Measurements from ENCODE around the gene CD248. TPM values are rescaled to one million over a fixed set of nuclear protein-coding genes. Genes with fewer than 3 reads are reported as not detected.

CD248 gene
- total and polyA plus RNA-seq, 12 donors, result 5.3 to 44.4 (median 10.0) TPM

GRCh38 chr11:66344550-66345315, 27.9 kb upstream of the CD248 start, which contains the start of gene BRMS1:
Gene BRMS1, minus strand, starts transcription at chr11:66345104. Its CDS starts 2,870 bp downstream, at chr11:66342234.
- peak within 1 kb of the TSS in 9 of 10 donors; percentile 61 to 88 (median 84) for H3K27ac ChIP-seq
- peaks cover 16 to 48% (median 39%) of the 10 kb centered on the region in 9 donors for H3K4me1 ChIP-seq
- no peaks in the 10 kb centered on the region for H3K9me3 ChIP-seq
- TF ChIP-seq, protein P1, sequence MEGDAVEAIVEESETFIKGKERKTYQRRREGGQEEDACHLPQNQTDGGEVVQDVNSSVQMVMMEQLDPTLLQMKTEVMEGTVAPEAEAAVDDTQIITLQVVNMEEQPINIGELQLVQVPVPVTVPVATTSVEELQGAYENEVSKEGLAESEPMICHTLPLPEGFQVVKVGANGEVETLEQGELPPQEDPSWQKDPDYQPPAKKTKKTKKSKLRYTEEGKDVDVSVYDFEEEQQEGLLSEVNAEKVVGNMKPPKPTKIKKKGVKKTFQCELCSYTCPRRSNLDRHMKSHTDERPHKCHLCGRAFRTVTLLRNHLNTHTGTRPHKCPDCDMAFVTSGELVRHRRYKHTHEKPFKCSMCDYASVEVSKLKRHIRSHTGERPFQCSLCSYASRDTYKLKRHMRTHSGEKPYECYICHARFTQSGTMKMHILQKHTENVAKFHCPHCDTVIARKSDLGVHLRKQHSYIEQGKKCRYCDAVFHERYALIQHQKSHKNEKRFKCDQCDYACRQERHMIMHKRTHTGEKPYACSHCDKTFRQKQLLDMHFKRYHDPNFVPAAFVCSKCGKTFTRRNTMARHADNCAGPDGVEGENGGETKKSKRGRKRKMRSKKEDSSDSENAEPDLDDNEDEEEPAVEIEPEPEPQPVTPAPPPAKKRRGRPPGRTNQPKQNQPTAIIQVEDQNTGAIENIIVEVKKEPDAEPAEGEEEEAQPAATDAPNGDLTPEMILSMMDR (IDR thresholded peaks at IDR 0.05), result peak in 4 of 9 donors; percentile 14 to 33 (median 20)
- intact Hi-C loops (cut with DNase I), result loop anchor here in 4 of 10 donors (5.0 kb wide), 3 partner anchors 32 to 43 kb away; no protein-coding TSS in a partner anchor
- 0% methylated on average over 59 of the region's 59 CpGs for WGBS, 2 donors
- H3K4me3 ChIP-seq, result peak within 1 kb of the TSS; percentile 81 to 100 (median 94)
- peaks cover 0 to 5% (median 0%) of the 10 kb centered on the region in 7 donors for H3K27me3 ChIP-seq
- peak; percentile 84 to 96 (median 92) for ATAC-seq
- peaks cover 2 to 35% (median 20%) of the 10 kb centered on the region in 9 donors for H3K36me3 ChIP-seq
- peak; percentile 98 to 99 for DNase-seq

DNA sequence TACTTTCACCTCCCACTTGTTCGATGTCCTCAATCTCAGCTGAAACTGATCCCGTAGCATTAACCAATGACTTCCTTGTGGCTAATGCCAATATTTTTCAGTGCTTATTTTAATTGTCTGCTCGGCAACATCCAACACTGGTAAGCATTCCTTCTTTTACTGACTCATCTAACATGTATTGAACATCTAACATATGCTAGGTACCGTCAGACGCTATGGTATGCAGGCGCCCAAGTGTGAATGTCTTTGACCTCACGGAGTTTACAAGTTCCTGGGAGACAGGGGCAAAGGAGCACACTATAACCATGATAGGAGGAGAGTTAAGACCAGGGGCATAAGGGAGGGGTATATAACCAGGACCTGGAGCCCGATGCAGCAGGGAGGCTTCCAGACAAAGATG, 26.3 kb upstream of the CD248 start:
- Histone ChIP-seq H3K27ac (no peak overlapping the region), H3K4me3 (no peak overlapping the region), H3K36me3 (peaks cover 2 to 50% (median 31%) of the 10 kb centered on the region in 9 donors), H3K27me3 (peaks cover 0 to 5% (median 0%) of the 10 kb centered on the region in 7 donors), H3K9me3 (no peaks in the 10 kb centered on the region), H3K4me1 (peaks cover 16 to 42% (median 38%) of the 10 kb centered on the region in 9 donors)
- DNase-seq (no peak), ATAC-seq (no peak)
- TF ChIP-seq, protein P1 (IDR thresholded peaks at IDR 0.05), result no peak
- intact Hi-C loops (cut with DNase I), result loop anchor here in 1 of 10 donors (5.0 kb wide), 1 partner anchor 36 kb away; no protein-coding TSS in a partner anchor
- WGBS, 2 donors, result 91 to 93% methylated on average over 8 of the region's 8 CpGs

DNA sequence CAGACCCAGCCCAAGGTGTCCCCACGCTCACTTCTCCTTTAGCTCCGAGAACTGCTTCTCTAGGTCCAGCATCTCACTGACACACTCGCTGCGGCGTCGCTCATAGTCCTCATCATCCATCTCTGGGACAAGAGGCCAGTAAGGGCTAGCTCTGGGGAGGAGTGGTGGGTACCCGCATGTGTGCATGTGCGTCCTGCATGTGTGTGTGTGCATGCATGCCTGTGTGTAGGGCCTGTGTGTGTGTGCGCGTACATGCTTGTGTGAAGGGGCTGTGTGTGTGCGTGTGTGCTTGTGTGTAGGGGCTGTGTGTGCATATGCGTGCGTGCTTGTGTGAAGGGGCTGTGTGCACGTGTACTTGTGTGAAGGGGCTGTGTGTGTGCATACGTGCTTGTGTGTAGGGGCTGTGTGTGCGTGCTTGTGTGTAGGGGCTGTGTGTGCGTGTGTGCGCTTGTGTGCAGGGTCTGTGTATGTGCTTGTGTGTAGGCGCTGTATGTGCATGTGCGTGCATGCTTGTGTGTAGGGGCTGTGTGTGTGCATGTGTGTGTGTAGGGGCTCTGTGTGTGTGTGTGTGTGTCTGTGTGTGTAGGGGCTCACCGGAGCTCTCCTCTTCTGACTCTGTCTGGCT, 24.8 kb upstream of the CD248 start:
- Histone ChIP-seq H3K4me1 (peaks cover 15 to 41% (median 35%) of the 10 kb centered on the region in 9 donors), H3K36me3 (peaks cover 2 to 63% (median 31%) of the 10 kb centered on the region in 9 donors), H3K9me3 (no peaks in the 10 kb centered on the region), H3K27ac (no peak overlapping the region), H3K27me3 (no peaks in the 10 kb centered on the region), H3K4me3 (no peak overlapping the region)
- WGBS, 2 donors, result 94 to 95% methylated on average over 21 of the region's 21 CpGs
- no peak for DNase-seq
- TF ChIP-seq, protein P1 (IDR thresholded peaks at IDR 0.05), result no peak
- intact Hi-C loops (cut with DNase I), result loop anchor here in 1 of 10 donors (5.0 kb wide), 1 partner anchor 34 kb away; no protein-coding TSS in a partner anchor
- ATAC-seq, result no peak
